K562 (cell line): ENCODE results near the gene HEXIM1. TPM values are rescaled to one million over a fixed set of nuclear protein-coding genes. Genes with fewer than 3 reads are reported as not detected.

ENCODE experiments used
- CTBP1 ChIP-seq: fragments of 450-650 bp; IDR thresholded peaks from 2 replicates; pipeline ENCODE4 v1.6.1; 2016; ENCODE audit warnings: borderline replicate concordance
- ETV5 ChIP-seq: sonication (generic); formaldehyde crosslinking; IDR thresholded peaks from 2 replicates; pipeline ENCODE4 v1.4.0; 2020; ENCODE audit warnings: low read depth, mild to moderate bottlenecking, missing genetic modification reagents
- MTA3 ChIP-seq: fragments of 450-650 bp; formaldehyde crosslinking; IDR thresholded peaks from 2 replicates; pipeline ENCODE4 v1.6.1; 2017; ENCODE audit warnings: mild to moderate bottlenecking, borderline replicate concordance
- NFE2 ChIP-seq: IDR thresholded peaks from 2 replicates; pipeline ENCODE4 v1.6.1; 2014; ENCODE audit warnings: antibody characterized with exemption, low read depth
- NRF1 ChIP-seq, 2 experiments: fragments of 450-650 bp; IDR thresholded peaks in 1 of 2; conservative IDR thresholded peaks in 1 of 2; 2 replicates each; pipeline ENCODE4 v1.6.1; 2014; ENCODE audit warnings: mild to moderate bottlenecking in 2 of 2
- PBX2 ChIP-seq, 2 experiments: IDR thresholded peaks in 1 of 2; conservative IDR thresholded peaks in 1 of 2; 2 replicates each; pipeline ENCODE4 v1.6.1; 2016; ENCODE audit warnings: low read depth in 2 of 2, mild to moderate bottlenecking in 1 of 2, missing compliant biosample characterization in 1 of 2, missing genetic modification characterization in 1 of 2, moderate library complexity in 1 of 2
- REST ChIP-seq, 2 experiments: fragments of 450-650 bp; formaldehyde crosslinking in 1 of 2; IDR thresholded peaks; 2 replicates each; pipeline versions ENCODE4 v1.4.0 to v1.6.1; 2014 to 2020; ENCODE audit warnings: mild to moderate bottlenecking in 2 of 2, borderline replicate concordance in 1 of 2, low read depth in 1 of 2
- TARDBP ChIP-seq: fragments of 450-650 bp; IDR thresholded peaks from 2 replicates; pipeline ENCODE4 v1.6.1; 2016
- ZNF589 ChIP-seq: fragments of 200-800 bp; sonication (Bioruptor generic); IDR thresholded peaks from 2 replicates; pipeline ENCODE4 v1.6.1; 2016; ENCODE audit warnings: low read depth, missing genetic modification characterization, missing compliant biosample characterization
- ZNF639 ChIP-seq, 2 experiments: fragments of 200-800 bp in 1 of 2; sonication (Bioruptor generic) in 1 of 2; sonication (generic) in 1 of 2; formaldehyde crosslinking in 1 of 2; IDR thresholded peaks in 1 of 2; conservative IDR thresholded peaks in 1 of 2; 2 replicates each; pipeline versions ENCODE4 v1.5.0 to v1.6.1; 2016 to 2020; ENCODE audit warnings: missing compliant biosample characterization in 1 of 2, missing genetic modification characterization in 1 of 2, missing genetic modification reagents in 1 of 2
- polyA plus RNA-seq, 8 experiments: library from polyadenylated mRNA; depleted of rRNA in 4 of 8; stranded (reverse) in 5 of 8; unstranded in 3 of 8; fragments of >200 nt; fragmentation: Nextera tagmentation in 2 of 8; fragmentation: Illumina TruSeq in 1 of 8; extraction: Ambion mirVana in 2 of 8; extraction: Trizol in 1 of 8; gene quantifications; 2 replicates each; pipeline versions ENCODE4 v1.2.1 to v1.2.3, GENCODE V29; 2011 to 2014; ENCODE audit warnings: inconsistent platforms in 1 of 8, missing spikeins in 1 of 8
- total RNA-seq, 7 experiments: library from RNA; depleted of rRNA in 6 of 7; stranded (reverse); fragments of >200 nt in 6 of 7; fragmentation: Illumina TruSeq in 2 of 7; extraction: Trizol in 2 of 7; gene quantifications; 2 replicates each; pipeline versions ENCODE4 v1.2.1 to v1.2.3, GENCODE V29; 2011 to 2021; ENCODE audit warnings: low replicate concordance in 1 of 7
- TF ChIP-seq, protein P1 (sequence below), 2 experiments: fragments of 450-650 bp; IDR thresholded peaks; 2 replicates each; pipeline ENCODE4 v1.6.1; 2016

HEXIM1 gene
- total and polyA plus RNA-seq, 9 of the 15 experiments (the other 6 are each of a cell fraction or from before 2014, with no cell fraction given): 1.4 to 28.3 (median 9.1) TPM

DNA sequence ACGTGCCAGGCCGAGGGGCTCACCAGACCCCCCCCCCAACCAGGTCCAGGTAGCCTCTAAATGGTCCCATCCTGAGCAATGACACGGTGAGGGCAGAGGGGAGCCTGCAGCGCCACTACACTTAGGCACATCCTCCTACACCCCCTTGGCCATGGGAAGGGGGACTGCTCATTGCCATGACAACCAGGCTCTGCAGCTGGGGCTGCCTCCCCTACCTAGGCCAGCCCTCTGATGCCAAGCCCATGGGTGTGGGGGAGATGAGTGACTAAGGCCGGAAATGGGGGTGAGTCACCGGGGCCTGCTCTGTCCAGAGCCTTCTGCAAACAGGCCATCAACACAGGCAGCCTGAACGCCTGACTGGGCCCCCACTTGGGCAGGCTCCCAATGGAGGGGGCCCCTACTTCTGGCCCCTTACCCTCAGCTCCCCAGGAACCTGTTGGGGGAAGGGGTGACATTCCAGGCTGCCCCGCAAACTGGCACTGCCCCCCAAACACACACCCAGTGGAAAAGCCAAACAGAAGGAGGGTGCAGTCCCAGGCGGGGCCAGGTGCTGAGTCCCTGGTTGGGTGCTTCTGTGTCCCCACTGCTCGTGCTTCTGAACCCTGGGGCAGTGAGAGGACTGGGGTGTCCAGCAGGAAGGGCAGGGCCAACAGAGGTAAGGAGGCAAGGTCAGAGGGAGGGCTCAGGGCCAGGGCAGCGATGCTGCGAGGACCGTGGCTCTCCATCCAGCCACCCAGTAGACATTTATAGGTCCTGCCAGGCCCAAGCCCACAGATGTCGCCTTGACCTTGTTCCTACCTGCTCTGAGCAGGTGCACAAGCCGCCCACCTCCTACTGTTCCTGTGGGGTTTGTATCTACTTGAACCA is 24.1 kb upstream of the HEXIM1 start (continued):
- TF ChIP-seq ETV5 (peak; percentile 99), NFE2 (peak; percentile 73), REST (IDR thresholded peaks at IDR 0.05; ENCODE audit: borderline replicate concordance) (peak; percentile 36; the same call in 1 of the 2 replicates), REST (CRISPR knock-in tag; IDR thresholded peaks at IDR 0.05; ENCODE audit: low read depth) (no peak), NRF1 (conservative IDR thresholded peaks at IDR 0.05 in 1 of 2, IDR thresholded peaks at IDR 0.05 in 1 of 2) (peak; percentile 27 to 38; a peak in 3 of 4 replicates), PBX2 (CRISPR knock-in tag; IDR thresholded peaks at IDR 0.05; ENCODE audit: low read depth) (no peak), PBX2 (tag; conservative IDR thresholded peaks at IDR 0.05; ENCODE audit: low read depth) (no peak), ZNF639 (CRISPR knock-in tag; conservative IDR thresholded peaks at IDR 0.05 in 1 of 2, IDR thresholded peaks at IDR 0.05 in 1 of 2) (peak in 1 of 2 experiments; percentile 64; a peak in 2 of 4 replicates), ZNF589 (CRISPR knock-in tag) (peak; percentile 88; the same call in 1 of the 2 replicates), MTA3 (peak; percentile 72), TARDBP (peak; percentile 58; the same call in 1 of the 2 replicates), CTBP1 (peak; percentile 53)
- TF ChIP-seq, protein P1, sequence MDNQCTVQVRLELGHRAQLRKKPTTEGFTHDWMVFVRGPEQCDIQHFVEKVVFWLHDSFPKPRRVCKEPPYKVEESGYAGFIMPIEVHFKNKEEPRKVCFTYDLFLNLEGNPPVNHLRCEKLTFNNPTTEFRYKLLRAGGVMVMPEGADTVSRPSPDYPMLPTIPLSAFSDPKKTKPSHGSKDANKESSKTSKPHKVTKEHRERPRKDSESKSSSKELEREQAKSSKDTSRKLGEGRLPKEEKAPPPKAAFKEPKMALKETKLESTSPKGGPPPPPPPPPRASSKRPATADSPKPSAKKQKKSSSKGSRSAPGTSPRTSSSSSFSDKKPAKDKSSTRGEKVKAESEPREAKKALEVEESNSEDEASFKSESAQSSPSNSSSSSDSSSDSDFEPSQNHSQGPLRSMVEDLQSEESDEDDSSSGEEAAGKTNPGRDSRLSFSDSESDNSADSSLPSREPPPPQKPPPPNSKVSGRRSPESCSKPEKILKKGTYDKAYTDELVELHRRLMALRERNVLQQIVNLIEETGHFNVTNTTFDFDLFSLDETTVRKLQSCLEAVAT (IDR thresholded peaks at IDR 0.05): no peak
